Left forelimb (tissue), 1 donor: ENCODE results near the gene RPS6KB2.
"Not testable (repeated sequence)": the region's sequence is repeated elsewhere in the genome, so short reads cannot be mapped to it uniquely, and the experiment has no call there.

Source experiments
- DNase-seq: peaks from one replicate; pipeline ENCODE4 v3.0.0-alpha.2; 2018; ENCODE audit warnings: low spot score

The RPS6KB2 gene

DNA sequence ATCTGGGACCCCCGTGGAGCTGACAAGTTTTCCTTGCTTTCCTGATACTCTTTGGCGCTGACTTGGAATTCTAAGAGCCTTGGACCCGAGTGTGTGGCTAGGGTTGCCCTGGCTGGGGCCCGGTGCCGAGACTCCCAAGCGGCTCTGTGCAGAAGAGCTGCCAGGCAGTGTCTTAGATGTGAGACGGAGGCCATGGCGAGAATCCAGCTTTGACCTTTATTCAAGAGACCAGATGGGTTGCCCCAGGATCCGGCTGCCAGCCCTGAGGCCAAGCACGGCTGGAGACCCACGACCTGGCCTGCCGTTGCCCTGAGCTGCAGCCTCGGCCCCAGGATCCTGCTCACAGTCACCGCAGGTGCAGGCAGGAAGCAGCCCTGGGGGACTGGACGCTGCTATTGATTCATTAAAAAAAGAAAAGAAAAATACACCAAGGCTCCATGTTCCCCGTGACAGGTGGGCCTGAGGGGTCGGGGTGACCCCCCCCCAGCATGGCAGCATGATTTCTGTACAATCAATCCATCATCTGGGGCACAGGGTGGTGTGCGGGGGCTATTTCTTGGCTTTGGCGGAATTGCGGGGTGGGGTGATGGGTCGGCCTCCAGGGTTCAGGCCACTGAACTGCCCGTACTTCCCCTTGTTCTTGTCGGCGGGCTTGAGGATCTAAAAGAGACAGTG is 30.2 kb upstream of the RPS6KB2 start:
- DNase-seq = no peak

DNA sequence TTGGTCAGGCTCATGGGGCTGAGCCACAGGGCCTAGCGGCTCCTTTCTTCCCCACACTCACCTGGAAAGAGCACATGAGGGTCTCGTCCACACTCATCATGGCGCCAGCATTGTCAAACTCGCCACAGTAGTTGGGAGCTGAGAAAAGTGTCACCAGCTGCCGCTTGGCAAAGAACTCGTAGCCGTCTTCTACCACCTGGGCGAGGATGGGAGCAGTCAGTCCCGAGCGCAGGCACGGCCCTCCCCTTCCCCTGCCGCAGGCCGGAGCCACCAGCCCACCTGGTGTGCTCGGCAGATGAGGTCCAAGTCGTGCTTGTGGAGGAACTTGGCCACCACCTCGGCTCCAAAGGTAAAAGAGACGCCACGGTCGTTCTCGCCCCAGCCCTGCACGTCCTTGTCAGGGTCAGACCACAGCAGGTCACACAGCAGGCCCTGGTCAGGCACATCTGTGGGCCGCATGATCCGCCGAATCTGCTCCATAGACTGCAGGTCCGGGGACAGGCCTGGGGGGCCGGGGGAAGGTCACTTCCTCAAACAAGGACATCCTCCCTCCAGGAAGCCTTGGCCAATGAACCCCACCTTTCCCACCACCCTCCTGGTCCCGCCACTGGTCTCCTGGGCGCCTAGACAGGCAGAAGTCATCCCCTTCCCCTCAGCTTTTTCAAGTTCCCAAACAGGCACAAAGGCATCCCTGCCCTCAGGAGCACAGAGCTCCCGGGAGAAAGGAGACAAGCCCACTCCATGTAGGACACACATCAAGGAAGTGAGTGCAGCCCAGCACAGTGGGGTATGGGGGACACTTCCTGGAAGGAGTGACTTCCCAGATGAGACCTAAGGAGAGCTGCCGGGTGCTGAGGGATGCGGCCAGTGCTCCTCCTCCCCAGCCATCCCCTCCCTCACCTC is 29.4 kb upstream of the RPS6KB2 start:
- no peak for DNase-seq

DNA sequence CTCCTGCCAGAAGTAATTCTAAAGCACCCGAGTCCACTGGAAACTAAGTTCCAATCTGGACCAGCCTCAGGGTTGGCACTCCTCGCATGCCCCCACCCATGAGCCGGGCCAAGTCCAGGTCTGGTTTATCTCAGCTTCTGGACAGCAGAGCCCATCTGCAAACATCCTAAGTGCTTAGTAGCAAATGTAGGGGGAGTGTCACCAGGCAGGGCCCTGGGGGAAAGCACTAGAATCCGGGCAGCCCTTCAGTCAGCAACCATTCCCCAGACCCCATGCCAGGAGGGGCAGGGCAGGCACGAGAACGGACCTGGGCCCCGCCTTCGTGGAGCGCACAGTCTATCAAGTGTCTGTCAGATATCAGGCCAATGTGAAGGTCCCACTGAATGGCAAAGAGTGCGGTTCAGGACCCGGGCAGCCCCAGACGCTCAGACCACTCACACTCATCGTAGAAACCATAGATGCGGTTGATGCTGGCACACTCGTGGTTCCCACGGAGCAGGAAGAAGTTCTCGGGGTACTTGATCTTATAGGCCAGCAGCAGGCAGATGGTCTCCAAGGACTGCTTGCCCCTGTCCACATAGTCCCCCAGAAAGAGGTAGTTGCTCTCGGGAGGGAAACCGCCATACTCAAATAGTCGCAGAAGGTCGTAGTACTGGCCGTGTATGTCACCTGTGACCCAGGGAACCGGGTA is 27.9 kb upstream of the RPS6KB2 start:
- DNase-seq = no peak

- DNase-seq = no peak
Measured at GRCh38 chr11:67400942-67401494, 27.3 kb upstream of the RPS6KB2 start.

GRCh38 chr11:67401495-67402191 is 26.7 kb upstream of the RPS6KB2 start, which contains the start of gene PPP1CA:
Gene PPP1CA, minus strand, starts transcription at chr11:67401858. Its CDS starts 76 bp downstream, at chr11:67401782.
- DNase-seq = peak; percentile 97

DNA sequence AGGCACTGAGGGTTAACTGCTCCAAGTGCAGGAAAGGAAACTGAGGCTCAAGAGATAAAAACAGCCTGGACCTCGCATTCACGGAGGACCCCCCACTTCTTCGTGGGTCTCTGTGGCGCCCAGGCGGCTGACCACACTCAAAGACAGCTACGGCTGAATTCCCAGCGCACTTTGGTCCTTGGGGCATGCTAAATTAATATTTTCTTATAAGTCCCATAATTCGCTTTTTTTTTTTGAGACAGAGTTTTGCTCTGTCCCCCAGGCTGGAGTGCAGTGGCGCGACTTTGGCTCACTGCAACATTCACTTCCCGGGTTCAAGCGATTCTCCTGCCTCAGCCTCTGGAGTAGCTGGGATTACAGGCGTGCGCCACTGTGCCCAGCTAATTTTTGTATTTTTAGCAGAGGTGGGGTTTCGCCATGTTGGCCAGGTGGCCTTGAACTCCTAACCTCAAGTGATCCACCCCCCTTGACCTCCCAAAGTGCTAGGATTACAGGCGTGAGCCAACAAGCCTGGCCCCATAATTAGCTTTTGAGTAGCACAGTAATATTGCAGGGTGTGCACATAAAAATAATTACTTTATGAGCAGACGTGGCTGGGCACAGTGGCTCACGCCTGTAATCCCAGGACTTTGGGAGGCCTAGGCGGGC is 26.0 kb upstream of the RPS6KB2 start:
- not testable (repeated sequence) for DNase-seq

GRCh38 chr11:67403085-67403484 is 25.2 kb upstream of the RPS6KB2 start:
- DNase-seq = not testable (repeated sequence)

DNA sequence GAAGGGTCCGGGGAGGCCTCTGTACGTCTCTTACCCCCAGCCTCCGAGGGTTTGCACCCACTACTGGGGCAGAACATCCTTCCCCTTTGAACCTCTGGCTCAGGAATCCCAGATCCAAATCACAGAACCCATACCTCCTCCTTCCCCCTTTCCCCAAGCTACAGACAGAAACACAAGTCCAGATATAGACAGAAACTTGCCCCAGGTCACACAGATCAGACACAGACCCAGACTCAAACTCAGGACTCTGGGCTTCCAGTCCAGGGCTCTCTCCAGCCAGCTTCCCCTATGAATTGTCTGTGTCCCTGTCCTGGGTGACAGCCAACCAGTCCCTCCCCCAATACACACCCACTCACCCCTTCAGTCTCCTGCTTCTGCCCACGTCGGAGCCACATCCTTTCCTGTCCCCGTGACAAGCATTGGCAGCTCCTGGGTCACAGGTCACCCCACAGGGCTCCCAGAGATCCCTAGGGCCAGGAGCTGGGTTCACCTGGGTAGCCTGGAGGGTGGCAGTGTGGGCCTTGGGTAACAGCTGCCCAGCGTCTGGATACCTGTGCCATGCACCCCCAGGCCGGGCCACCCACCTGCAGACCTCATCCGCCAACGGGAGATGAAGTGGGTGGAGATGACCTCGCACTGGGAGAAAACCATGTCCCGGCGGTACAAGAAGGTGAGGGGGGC is 23.6 kb upstream of the RPS6KB2 start:
- DNase-seq = no peak

GRCh38 chr11:67405196-67405567 is 23.1 kb upstream of the RPS6KB2 start:
- no peak for DNase-seq

DNA sequence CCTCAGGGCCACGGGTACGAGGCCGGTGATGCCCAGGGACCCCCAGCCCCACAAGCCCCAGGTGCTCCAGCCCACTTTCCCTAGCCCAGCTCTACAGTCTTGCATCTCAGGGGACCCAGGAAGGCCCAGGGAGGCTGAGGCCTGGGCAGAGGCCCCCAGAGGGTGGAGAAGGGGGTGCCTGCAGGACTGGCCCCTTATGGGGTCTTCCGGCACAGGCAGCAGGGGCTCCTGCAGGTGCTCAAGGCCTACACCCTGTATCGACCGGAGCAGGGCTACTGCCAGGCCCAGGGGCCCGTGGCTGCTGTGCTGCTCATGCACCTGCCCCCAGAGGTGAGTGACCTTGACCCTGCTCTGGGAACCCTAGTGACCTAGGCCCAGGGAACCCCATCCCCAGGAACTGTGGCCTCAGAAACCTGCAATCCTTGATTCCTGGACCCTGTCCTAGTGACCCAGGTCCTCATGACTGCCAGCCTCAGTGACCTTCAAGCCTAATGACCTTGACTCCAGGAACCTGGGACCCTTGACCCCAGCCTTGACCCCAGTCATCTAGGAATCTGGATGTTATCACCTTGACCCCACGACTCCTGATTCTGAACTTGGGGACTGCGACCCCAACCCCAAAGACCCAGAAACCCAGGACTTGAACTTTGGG is 22.5 kb upstream of the RPS6KB2 start:
- no peak for DNase-seq

- no peak for DNase-seq
Measured at GRCh38 chr11:67406420-67406968, 21.8 kb upstream of the RPS6KB2 start.

DNA sequence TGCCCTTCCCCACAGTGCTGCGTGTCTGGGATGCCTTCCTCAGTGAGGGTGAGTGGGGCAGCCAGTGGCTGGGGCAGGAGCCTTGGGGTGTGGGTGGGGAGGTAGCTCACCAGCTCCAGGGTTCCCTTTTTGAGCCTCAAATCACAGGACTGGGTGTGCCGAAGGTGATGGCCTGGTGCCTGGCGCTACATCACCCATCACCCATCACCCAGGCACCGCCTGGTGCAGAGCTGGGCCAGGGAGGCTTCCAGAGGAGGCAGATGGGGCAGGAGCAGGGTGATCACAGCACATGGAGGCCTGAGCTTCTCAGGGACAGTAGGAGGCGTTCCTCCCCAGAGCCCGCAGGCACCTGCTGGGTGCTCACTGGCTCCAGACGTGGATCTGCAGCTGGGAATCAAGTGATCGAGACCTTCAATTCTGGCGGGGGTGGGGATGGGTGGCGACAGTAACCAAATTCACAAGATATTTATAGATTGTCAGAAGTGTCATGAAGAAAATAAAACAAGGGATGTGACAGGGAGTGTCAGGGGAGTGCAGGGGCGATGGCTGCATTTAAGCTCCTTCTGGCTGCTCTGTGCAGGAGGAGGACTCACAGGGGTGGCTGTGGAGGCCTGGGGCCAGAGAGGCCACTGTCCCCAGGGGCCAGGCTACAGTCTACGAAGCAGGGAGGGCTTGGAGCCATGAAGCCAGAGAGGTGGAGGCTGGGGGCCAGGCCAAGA is 21.2 kb upstream of the RPS6KB2 start:
- no peak for DNase-seq

DNA sequence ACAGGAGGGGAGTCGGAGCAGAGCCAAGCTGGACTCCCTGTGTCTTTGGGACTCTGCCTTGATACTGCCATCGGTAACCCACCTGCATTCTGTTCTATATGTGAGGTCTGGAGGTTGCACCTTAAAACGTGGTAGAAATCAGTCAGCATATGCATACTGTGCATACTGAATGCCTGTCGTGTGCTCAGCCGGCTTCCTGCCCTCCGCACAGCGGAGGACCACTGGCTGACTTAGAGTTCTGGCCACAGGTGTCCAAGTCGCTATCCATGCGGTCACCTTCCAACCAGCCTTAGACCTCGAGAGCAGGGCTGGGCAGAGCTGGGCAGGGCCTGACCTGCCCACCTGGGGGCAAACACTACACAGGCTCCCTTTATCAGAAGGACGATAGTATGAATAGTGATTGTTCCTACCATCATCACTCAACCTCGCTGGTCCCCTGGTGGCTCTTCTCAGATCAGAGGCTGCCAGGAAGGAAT is 20.6 kb upstream of the RPS6KB2 start:
- no peak for DNase-seq

DNA sequence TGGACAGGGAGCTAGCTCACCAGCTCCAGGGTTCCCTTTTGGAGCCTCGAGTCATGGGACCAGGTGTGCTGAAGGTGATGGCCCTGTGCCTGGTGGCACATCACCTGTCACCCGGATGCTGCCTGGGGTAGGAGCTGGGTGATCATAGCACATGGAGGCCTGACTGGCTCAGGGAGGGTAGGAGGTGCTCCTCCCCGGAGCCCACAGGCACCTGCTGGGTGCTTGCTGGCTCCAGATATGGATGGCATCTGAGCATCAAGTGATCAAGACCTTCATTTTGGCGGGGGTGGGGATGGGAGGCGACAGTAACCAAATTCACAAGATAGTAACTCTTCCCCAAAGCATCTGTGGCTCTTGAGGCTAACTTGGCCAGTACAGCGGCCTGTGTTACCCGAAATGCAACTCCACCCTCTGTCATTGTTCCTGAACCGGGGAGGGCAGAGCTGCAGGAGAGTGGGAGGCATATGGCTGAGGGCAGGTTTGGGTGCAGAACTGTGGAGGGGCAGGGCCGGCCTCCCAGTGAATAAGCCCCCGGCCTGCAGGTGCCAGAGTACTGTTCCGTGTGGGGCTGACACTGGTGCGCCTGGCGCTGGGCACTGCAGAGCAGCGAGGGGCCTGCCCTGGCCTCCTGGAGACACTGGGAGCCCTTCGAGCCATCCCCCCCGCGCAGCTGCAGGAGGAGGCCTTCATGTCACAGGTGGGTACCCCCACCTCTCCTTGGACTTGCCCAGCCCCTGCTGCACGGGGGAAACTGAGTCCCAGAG is 19.7 kb upstream of the RPS6KB2 start:
- DNase-seq = no peak

DNA sequence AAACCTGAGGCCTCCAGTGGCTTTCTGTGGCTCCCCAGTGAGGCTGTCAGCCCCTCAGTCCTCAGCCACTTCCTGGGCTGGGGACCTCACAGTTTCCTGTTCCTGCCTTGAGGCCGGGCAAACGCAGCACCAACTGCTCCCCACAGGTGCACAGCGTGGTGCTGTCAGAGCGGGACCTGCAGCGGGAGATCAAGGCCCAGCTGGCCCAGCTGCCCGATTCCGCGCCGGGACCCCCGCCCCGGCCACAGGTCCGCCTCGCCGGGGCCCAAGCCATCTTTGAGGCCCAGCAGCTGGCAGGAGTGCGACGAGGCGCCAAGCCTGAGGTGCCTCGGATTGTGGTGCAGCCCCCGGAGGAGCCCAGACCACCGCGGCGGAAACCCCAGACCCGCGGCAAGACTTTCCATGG is 19.0 kb upstream of the RPS6KB2 start:
- no peak for DNase-seq

DNA sequence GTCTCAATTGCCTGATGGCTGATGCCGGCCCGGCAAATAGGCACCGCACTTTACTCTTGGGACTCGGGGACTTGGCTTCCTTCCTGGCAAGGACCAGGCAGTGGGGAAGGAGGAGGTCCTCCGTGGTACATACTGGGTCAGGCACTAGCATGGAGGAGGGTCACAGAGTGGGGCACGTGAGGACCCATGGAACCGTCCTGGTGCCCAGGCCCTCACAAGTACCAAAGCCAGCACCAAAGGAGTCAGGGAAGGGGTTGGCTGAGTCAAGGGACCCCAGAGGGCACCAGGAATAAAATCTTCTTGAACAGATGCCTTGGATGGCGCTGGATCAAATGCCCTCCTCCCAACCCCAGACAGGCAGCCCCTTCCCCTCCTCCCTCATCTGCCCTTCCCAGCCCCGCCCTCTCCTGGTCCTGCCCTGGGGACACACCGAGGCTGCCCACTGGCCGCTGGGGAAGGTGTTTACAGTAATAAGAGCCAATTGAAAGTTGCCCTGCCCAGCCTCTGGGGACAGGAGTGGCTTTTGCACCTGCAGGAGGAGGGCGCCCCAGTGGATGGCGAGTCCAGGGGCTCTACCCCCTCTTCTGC is 18.4 kb upstream of the RPS6KB2 start:
- DNase-seq = no peak

DNA sequence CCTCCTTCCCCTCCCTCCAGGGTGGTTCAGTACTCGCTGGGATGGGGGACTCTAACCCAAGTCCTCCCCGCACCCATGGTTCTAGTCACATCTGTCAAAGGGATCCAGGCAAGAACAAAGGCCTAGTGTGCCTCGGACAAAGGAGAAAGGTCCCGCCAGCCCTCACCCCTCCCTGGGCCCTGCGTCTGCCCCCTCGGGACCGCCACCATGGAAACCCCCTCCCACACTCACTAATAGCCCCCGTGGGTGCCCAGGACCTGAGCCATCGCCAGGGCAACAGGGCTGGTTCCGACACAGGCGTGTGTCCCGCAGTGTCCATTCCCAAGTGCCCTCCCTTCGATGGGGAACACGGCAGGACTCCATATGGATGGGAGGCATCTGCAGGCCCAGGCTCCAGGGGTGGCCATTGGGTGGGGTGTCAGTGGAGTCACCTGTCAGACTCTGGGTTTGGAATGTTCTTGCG is 17.9 kb upstream of the RPS6KB2 start:
- DNase-seq = no peak
